ENCODE results near the gene NUDT5. TPM values are rescaled to one million over a fixed set of nuclear protein-coding genes. Genes with fewer than 3 reads are reported as not detected.

Gene NUDT5
- polyA plus RNA-seq, 3 donors, result 28.3 to 51.1 (median 43.7) TPM

DNA sequence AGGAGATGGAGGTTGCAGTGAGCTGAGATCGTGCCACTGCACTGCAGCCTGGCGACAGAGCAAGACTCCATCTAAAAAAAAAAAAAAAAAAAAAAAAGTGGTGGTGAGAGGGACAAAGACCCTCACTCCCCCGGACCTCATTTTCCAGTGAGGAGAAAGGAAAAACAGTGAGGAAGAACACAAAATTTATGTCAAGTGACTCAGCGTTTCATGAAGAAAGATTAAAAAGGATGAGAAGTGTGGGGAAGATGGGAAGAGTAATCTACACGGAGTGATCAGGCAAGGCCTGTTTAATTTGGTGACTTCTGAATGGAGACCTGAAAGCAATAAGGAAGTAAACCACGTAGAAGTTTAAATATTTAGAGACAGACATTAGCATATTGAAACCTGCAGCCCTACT is 7.0 kb downstream of the NUDT5 start:
- Mint-ChIP-seq H3K4me1 (peaks cover 36% of the 10 kb centered on the region), H3K36me3 (peaks cover 47 to 49% of the 10 kb centered on the region in 2 donors), H3K27me3 (ENCODE audit: low read depth in 3 of 3) (no peaks in the 10 kb centered on the region), H3K27ac (no peak overlapping the region), H3K9me3 (peaks cover 0 to 6% (median 3%) of the 10 kb centered on the region in 7 donors), H3K4me3 (no peak overlapping the region)
- H3K4me1 ChIP-seq (ENCODE audit: control insufficient read depth in 1 of 2, insufficient read depth in 2 of 2, low read length in 2 of 2), result peaks cover 6 to 13% of the 10 kb centered on the region in 2 donors
- H3K9ac ChIP-seq (ENCODE audit: insufficient read depth, low read length, poor library complexity, severe bottlenecking), result no peak overlapping the region
- no peak overlapping the region for H3K27ac ChIP-seq (ENCODE audit: low read depth in 1 of 2, low read length in 2 of 2)
- 90% methylated on average over 2 of the region's 6 CpGs for WGBS (ENCODE audit: insufficient coverage)
- H3K36me3 ChIP-seq (replicated peaks in 1 of 2; ENCODE audit: control insufficient read depth in 1 of 2, insufficient read depth in 2 of 2, low read length in 2 of 2), result peaks cover 12 to 26% of the 10 kb centered on the region in 2 donors
- no peaks in the 10 kb centered on the region for H3K27me3 ChIP-seq (ENCODE audit: control insufficient read depth in 2 of 2, insufficient read depth in 2 of 2, low read length in 2 of 2)
- H3K79me2 ChIP-seq (ENCODE audit: insufficient read depth, low read length), result peaks cover 58% of the 10 kb centered on the region
- no peak for TF ChIP-seq CTCF (IDR thresholded peaks at IDR 0.05)
- no peak overlapping the region for H3K4me2 ChIP-seq (replicated peaks; ENCODE audit: extremely low read depth, low read length, poor library complexity, severe bottlenecking)
- intact Hi-C loops (cut with micrococcal nuclease), result no loop called here
- peaks cover 36% of the 10 kb centered on the region for H4K20me1 ChIP-seq (ENCODE audit: insufficient read depth, low read length)
- DNase-seq, result no peak
- no peak overlapping the region for H3K4me3 ChIP-seq (replicated peaks in 1 of 3; ENCODE audit: low read depth in 2 of 3, low read length in 3 of 3)
- H2AFZ ChIP-seq (ENCODE audit: insufficient read depth, low read depth, low read length, poor library complexity, severe bottlenecking), result no peak overlapping the region
- no peaks in the 10 kb centered on the region for H3K9me3 ChIP-seq (replicated peaks in 1 of 2; ENCODE audit: control insufficient read depth in 1 of 2, insufficient read depth in 1 of 2, low read length in 2 of 2)

GRCh38 chr10:12187321-12187905 is 8.3 kb downstream of the NUDT5 start:
- no peak for DNase-seq
- WGBS (ENCODE audit: insufficient coverage), result no CpG with 5 or more reads among the region's 5 CpGs
- peaks cover 0 to 3% of the 10 kb centered on the region in 2 donors for H3K4me1 ChIP-seq (ENCODE audit: control insufficient read depth in 1 of 2, insufficient read depth in 2 of 2, low read length in 2 of 2)
- Mint-ChIP-seq H3K4me3 (no peak overlapping the region), H3K36me3 (peaks cover 50 to 59% of the 10 kb centered on the region in 2 donors), H3K9me3 (peaks cover 0 to 6% (median 3%) of the 10 kb centered on the region in 7 donors), H3K27ac (peak overlapping the region in 1 of 7 donors; percentile 32), H3K4me1 (peaks cover 28% of the 10 kb centered on the region), H3K27me3 (ENCODE audit: low read depth in 3 of 3) (no peaks in the 10 kb centered on the region)
- no peak overlapping the region for H3K4me2 ChIP-seq (replicated peaks; ENCODE audit: extremely low read depth, low read length, poor library complexity, severe bottlenecking)
- H3K9ac ChIP-seq (ENCODE audit: insufficient read depth, low read length, poor library complexity, severe bottlenecking), result no peak overlapping the region
- H3K27me3 ChIP-seq (ENCODE audit: control insufficient read depth in 2 of 2, insufficient read depth in 2 of 2, low read length in 2 of 2), result no peaks in the 10 kb centered on the region
- no peak overlapping the region for H2AFZ ChIP-seq (ENCODE audit: insufficient read depth, low read depth, low read length, poor library complexity, severe bottlenecking)
- no peak overlapping the region for H3K27ac ChIP-seq (ENCODE audit: low read depth in 1 of 2, low read length in 2 of 2)
- intact Hi-C loops (cut with micrococcal nuclease), result no loop called here
- H3K79me2 ChIP-seq (ENCODE audit: insufficient read depth, low read length), result peaks cover 45% of the 10 kb centered on the region
- H4K20me1 ChIP-seq (ENCODE audit: insufficient read depth, low read length), result peaks cover 30% of the 10 kb centered on the region
- no peak overlapping the region for H3K4me3 ChIP-seq (replicated peaks in 1 of 3; ENCODE audit: low read depth in 2 of 3, low read length in 3 of 3)
- TF ChIP-seq CTCF (IDR thresholded peaks at IDR 0.05), result no peak
- H3K36me3 ChIP-seq (replicated peaks in 1 of 2; ENCODE audit: control insufficient read depth in 1 of 2, insufficient read depth in 2 of 2, low read length in 2 of 2), result peaks cover 14 to 33% of the 10 kb centered on the region in 2 donors
- H3K9me3 ChIP-seq (replicated peaks in 1 of 2; ENCODE audit: control insufficient read depth in 1 of 2, insufficient read depth in 1 of 2, low read length in 2 of 2), result no peaks in the 10 kb centered on the region

Measured in CD14-positive monocyte (primary cell).